HCT116 (cell line): ENCODE measurements around the gene PIK3R4. TPM values are rescaled to one million over a fixed set of nuclear protein-coding genes. Genes with fewer than 3 reads are reported as not detected.

ENCODE experiments used
- ATAC-seq: fragments of 200-7000 bp; cut with Tn5 transposase; 2 replicates; pipeline ENCODE4 v1.9.1; 2020; ENCODE audit warnings: mild to moderate bottlenecking, moderate library complexity
- BruUV-seq: library from RNA; stranded (reverse); fragments of 400-500 nt; replicated peaks from 2 replicates; lab custom pipeline; 2021; lab: Mats Ljungman, UMichigan
- CTCF ChIA-PET: fragments of 300-600 bp; sonication (Branson Sonifier 250); formaldehyde crosslinking; loops from one replicate; lab custom pipeline; 2021; ENCODE audit warnings: antibody characterized with exemption; lab: Charles Lee
- POLR2A ChIA-PET: fragments of 300-600, 350-600 bp; sonication (Branson Sonifier 250); formaldehyde crosslinking; loops from one replicate; lab custom pipeline; 2021; ENCODE audit warnings: antibody characterized with exemption; lab: Charles Lee
- RAD21 ChIA-PET, 2 experiments: fragments of 300-600 bp; sonication (Branson Sonifier 250); formaldehyde crosslinking; loops; one replicate each; lab custom pipeline; 2023; ENCODE audit warnings: low total read pairs in 2 of 2; ENCODE audit not compliant: uncharacterized antibody in 2 of 2, unreplicated experiment in 2 of 2, low non-redundant PET in 1 of 2; lab: Charles Lee
- DNase-seq: peaks from one replicate; pipeline ENCODE4 v3.0.0-alpha.2; 2010; ENCODE audit warnings: low read depth, low spot score
- H2AFZ ChIP-seq: fragments of 200-600 bp; shearing (Covaris generic), sonication (generic); 2 replicates; pipeline ENCODE4 v1.6.1; 2017; ENCODE audit warnings: low read depth, mixed run types, mixed read lengths, antibody characterized with exemption, low read length; ENCODE audit not compliant: poor library complexity, severe bottlenecking
- H3K27ac ChIP-seq: 2 replicates; pipeline ENCODE4 v1.5.1; 2012; ENCODE audit warnings: low read depth, low read length
- H3K27me3 ChIP-seq: fragments of 200-600 bp; sonication (generic); 2 replicates; pipeline ENCODE4 v1.6.1; 2016; ENCODE audit warnings: mixed run types, low read length, mixed read lengths; ENCODE audit not compliant: insufficient read depth
- H3K36me3 ChIP-seq, 2 experiments: fragments of 200-500 bp in 1 of 2; fragments of 200-600 bp in 1 of 2; sonication (Bioruptor generic) in 1 of 2; sonication (generic) in 1 of 2; 2 replicates each; pipeline versions ENCODE4 v1.5.1 to v1.6.1; 2014 to 2016; ENCODE audit warnings: low read length in 2 of 2, inconsistent platforms in 1 of 2, mixed read lengths in 1 of 2, mixed run types in 1 of 2; ENCODE audit not compliant: insufficient read depth in 2 of 2, control insufficient read depth in 1 of 2
- H3K4me1 ChIP-seq, 2 experiments: fragments of 200-600 bp in 1 of 2; sonication (generic) in 1 of 2; 2 replicates each; pipeline versions ENCODE4 v1.5.1 to v1.6.1; 2012 to 2017; ENCODE audit warnings: low read length in 2 of 2, inconsistent platforms in 1 of 2, mild to moderate bottlenecking in 1 of 2, mixed read lengths in 1 of 2, mixed run types in 1 of 2, moderate library complexity in 1 of 2; ENCODE audit not compliant: insufficient read depth in 2 of 2, control insufficient read depth in 1 of 2
- H3K4me2 ChIP-seq: fragments of 200-600 bp; sonication (generic); 2 replicates; pipeline ENCODE4 v1.6.1; 2017; ENCODE audit warnings: mixed run types, low read length, mixed read lengths
- H3K4me3 ChIP-seq, 2 experiments: fragments of 200-600 bp in 1 of 2; sonication (generic) in 1 of 2; replicated peaks in 1 of 2; 2 replicates each; pipeline ENCODE4 v1.5.1; 2011 to 2016; ENCODE audit warnings: low read length in 2 of 2, control low read depth in 1 of 2, low read depth in 1 of 2, mild to moderate bottlenecking in 1 of 2, mixed read lengths in 1 of 2, mixed run types in 1 of 2
- H3K79me2 ChIP-seq: fragments of 200-600 bp; sonication (generic); 2 replicates; pipeline ENCODE4 v1.6.1; 2017; ENCODE audit warnings: mild to moderate bottlenecking, mixed run types, low read length, moderate library complexity, mixed read lengths; ENCODE audit not compliant: insufficient read depth
- H3K9ac ChIP-seq: fragments of 200-600 bp; sonication (generic); 2 replicates; pipeline ENCODE4 v1.6.1; 2016; ENCODE audit warnings: low read length, mixed read lengths
- H3K9me2 ChIP-seq: fragments of 200-600 bp; sonication (generic), shearing (Covaris generic); 2 replicates; pipeline ENCODE4 v1.6.1; 2017; ENCODE audit warnings: mixed run types, mild to moderate bottlenecking, moderate library complexity; ENCODE audit not compliant: insufficient read depth
- H3K9me3 ChIP-seq, 2 experiments: fragments of 200-500 bp in 1 of 2; fragments of 200-600 bp in 1 of 2; sonication (Bioruptor generic) in 1 of 2; sonication (generic) in 1 of 2; 2 replicates each; pipeline ENCODE4 v1.6.1; 2014 to 2017; ENCODE audit warnings: low read length in 2 of 2, mixed read lengths in 2 of 2, inconsistent platforms in 1 of 2, low read depth in 1 of 2, mild to moderate bottlenecking in 1 of 2, mixed run types in 1 of 2, moderate library complexity in 1 of 2; ENCODE audit not compliant: control insufficient read depth in 1 of 2, insufficient read depth in 1 of 2
- H4K20me1 ChIP-seq: fragments of 200-600 bp; sonication (generic), shearing (Covaris generic); 2 replicates; pipeline ENCODE4 v1.6.1; 2017; ENCODE audit warnings: mixed run types, mild to moderate bottlenecking, moderate library complexity; ENCODE audit not compliant: insufficient read depth
- ATF3 ChIP-seq: IDR thresholded peaks from 2 replicates; pipeline ENCODE4 v1.6.1; 2012
- CTCF ChIP-seq, 3 experiments: fragments of 200-600 bp in 1 of 3; sonication (generic) in 1 of 3; IDR thresholded peaks in 2 of 3; conservative IDR thresholded peaks in 1 of 3; 2 replicates each; pipeline ENCODE4 v1.5.1; 2012 to 2017; ENCODE audit warnings: low read depth in 2 of 3, low read length in 2 of 3, antibody characterized with exemption in 1 of 3, borderline replicate concordance in 1 of 3, control low read depth in 1 of 3, mild to moderate bottlenecking in 1 of 3, mixed read lengths in 1 of 3, mixed run types in 1 of 3, moderate library complexity in 1 of 3; ENCODE audit not compliant: insufficient read depth in 1 of 3
- ELF1 ChIP-seq: IDR thresholded peaks from 2 replicates; pipeline ENCODE4 v1.6.1; 2012; ENCODE audit warnings: low read depth, borderline replicate concordance
- EZH2 ChIP-seq: fragments of 200-600 bp; sonication (generic); IDR thresholded peaks from 2 replicates; pipeline ENCODE4 v1.6.1; 2017; ENCODE audit warnings: antibody characterized with exemption, mixed run types
- FOSL1 ChIP-seq: IDR thresholded peaks from 2 replicates; pipeline ENCODE4 v1.6.1; 2012; ENCODE audit warnings: low read depth
- JUND ChIP-seq: IDR thresholded peaks from 2 replicates; pipeline ENCODE4 v1.6.1; 2012
- POLR2A ChIP-seq: IDR thresholded peaks from 2 replicates; pipeline ENCODE4 v1.7.0; 2011; ENCODE audit warnings: borderline replicate concordance; ENCODE audit not compliant: insufficient read depth, insufficient read length; ENCODE audit errors: extremely low read depth
- POLR2AphosphoS5 ChIP-seq: IDR thresholded peaks from 2 replicates; pipeline ENCODE4 v1.6.1; 2011; ENCODE audit warnings: mild to moderate bottlenecking, low read depth, low read length, moderate library complexity
- REST ChIP-seq: IDR thresholded peaks from 2 replicates; pipeline ENCODE4 v1.6.1; 2012; ENCODE audit warnings: low read depth
- TCF7L2 ChIP-seq: IDR thresholded peaks from 2 replicates; pipeline ENCODE4 v1.7.0; 2011; ENCODE audit warnings: borderline replicate concordance, inconsistent platforms; ENCODE audit not compliant: insufficient read depth, insufficient read length; ENCODE audit errors: extremely low read depth
- ZNF274 ChIP-seq: fragments of 200-500 bp; sonication (Bioruptor generic); IDR thresholded peaks from 2 replicates; pipeline ENCODE4 v1.6.1; 2014; ENCODE audit warnings: mild to moderate bottlenecking, low read depth, low read length, inconsistent platforms
- intact Hi-C: fragments of 100-400 bp; cut with micrococcal nuclease; formaldehyde crosslinking; loops from 2 replicates; pipeline ENCODE4 v1.10.0; 2022
- total RNA-seq: library from RNA; stranded (reverse); gene quantifications from one replicate; pipeline ENCODE4 v1.2.1, GENCODE V29; 2021; ENCODE audit not compliant: unreplicated experiment

The PIK3R4 gene
- total RNA-seq, 1 experiment from 2014 or later, result 23.5 TPM

- TF ChIP-seq REST, result no peak
- TF ChIP-seq JUND, result no peak
Observed at GRCh38 chr3:130669740-130670139, 76.9 kb downstream of the PIK3R4 start (continued).

GRCh38 chr3:130663092-130663491, 83.5 kb downstream of the PIK3R4 start:
- no peaks in the 10 kb centered on the region for H3K36me3 ChIP-seq
- no peak for ATAC-seq
- H3K4me1 ChIP-seq, result no peaks in the 10 kb centered on the region
- H3K9me2 ChIP-seq, result no peaks in the 10 kb centered on the region
- no peaks in the 10 kb centered on the region for H3K27me3 ChIP-seq
- RAD21 ChIA-PET, result no interaction called here
- H3K4me2 ChIP-seq, result no peak overlapping the region
- H3K27ac ChIP-seq, result no peak overlapping the region
- no peaks in the 10 kb centered on the region for H3K79me2 ChIP-seq
- POLR2A ChIA-PET, result no interaction called here
- BruUV-seq, result no TSS peak
- DNase-seq, result no peak
- intact Hi-C loops, result no loop called here
- no peaks in the 10 kb centered on the region for H3K9me3 ChIP-seq
- no peak overlapping the region for H3K9ac ChIP-seq
- H4K20me1 ChIP-seq, result no peaks in the 10 kb centered on the region
- H3K4me3 ChIP-seq, result no peak overlapping the region
- CTCF ChIA-PET, result no interaction called here
- H2AFZ ChIP-seq, result no peak overlapping the region
- TF ChIP-seq POLR2A, result no peak
- no peak for TF ChIP-seq POLR2AphosphoS5

- BruUV-seq, result no TSS peak
- intact Hi-C loops, result no loop called here
- CTCF ChIA-PET, result no interaction called here
- no peak for TF ChIP-seq CTCF (IDR thresholded peaks at IDR 0.05 in 2 of 3, conservative IDR thresholded peaks at IDR 0.05 in 1 of 3; ENCODE audit: borderline replicate concordance in 1 of 3, insufficient read depth in 1 of 3, low read depth in 2 of 3, low read length in 2 of 3)
- TF ChIP-seq EZH2, result no peak
- TF ChIP-seq POLR2A, result no peak
- TF ChIP-seq ELF1, result no peak
- no peak for TF ChIP-seq FOSL1
- TF ChIP-seq ZNF274, result no peak
- TF ChIP-seq ATF3, result no peak
- no peak for TF ChIP-seq TCF7L2
Observed at GRCh38 chr3:130662501-130662996, 84.1 kb downstream of the PIK3R4 start.

More at GRCh38 chr3:130662501-130662996, 84.1 kb downstream of the PIK3R4 start:
- Histone ChIP-seq H3K4me3 (no peak overlapping the region), H4K20me1 (no peaks in the 10 kb centered on the region), H3K27me3 (no peaks in the 10 kb centered on the region), H3K36me3 (no peaks in the 10 kb centered on the region), H3K9ac (no peak overlapping the region), H3K27ac (no peak overlapping the region), H3K9me3 (no peaks in the 10 kb centered on the region), H3K79me2 (no peaks in the 10 kb centered on the region), H3K4me2 (no peak overlapping the region), H3K4me1 (no peaks in the 10 kb centered on the region; a peak in 1 of 4 replicates), H2AFZ (no peak overlapping the region), H3K9me2 (no peaks in the 10 kb centered on the region)
- ChIA-PET RAD21 (no interaction called here), POLR2A (no interaction called here)
- DNase-seq (no peak), ATAC-seq (no peak)
